GM03348 (cell line): ENCODE results near the gene GALNT14.

Experiments used
- DNase-seq: peaks from one replicate; pipeline ENCODE4 v3.0.0; 2012; ENCODE audit warnings: low spot score

The GALNT14 gene

DNA sequence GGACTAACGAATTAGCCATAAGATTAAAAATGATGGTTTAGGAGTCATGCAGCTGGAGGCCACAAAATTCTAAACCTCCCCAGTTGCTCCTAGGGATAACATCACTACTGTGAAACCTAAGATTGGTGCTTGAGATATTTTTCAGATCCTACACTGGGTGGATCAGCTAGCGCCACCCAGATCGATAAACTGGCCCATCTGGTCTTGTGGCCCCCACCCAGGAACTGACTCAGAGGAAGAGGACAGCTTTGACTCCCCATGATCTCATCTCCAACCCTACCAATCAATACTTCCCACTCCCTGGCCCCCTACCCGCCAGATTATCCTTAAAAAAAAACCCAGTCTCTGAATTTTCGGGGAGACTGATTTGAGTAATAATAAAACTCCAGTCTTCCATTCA is 5.5 kb downstream of the GALNT14 start:
- no peak for DNase-seq

- DNase-seq = no peak
Measured at GRCh38 chr2:31131871-31132270, 6.4 kb downstream of the GALNT14 start.

GRCh38 chr2:31129375-31130171 is 8.7 kb downstream of the GALNT14 start:
- no peak for DNase-seq

- no peak for DNase-seq
Measured at GRCh38 chr2:31127931-31128330, 10.3 kb downstream of the GALNT14 start.

DNA sequence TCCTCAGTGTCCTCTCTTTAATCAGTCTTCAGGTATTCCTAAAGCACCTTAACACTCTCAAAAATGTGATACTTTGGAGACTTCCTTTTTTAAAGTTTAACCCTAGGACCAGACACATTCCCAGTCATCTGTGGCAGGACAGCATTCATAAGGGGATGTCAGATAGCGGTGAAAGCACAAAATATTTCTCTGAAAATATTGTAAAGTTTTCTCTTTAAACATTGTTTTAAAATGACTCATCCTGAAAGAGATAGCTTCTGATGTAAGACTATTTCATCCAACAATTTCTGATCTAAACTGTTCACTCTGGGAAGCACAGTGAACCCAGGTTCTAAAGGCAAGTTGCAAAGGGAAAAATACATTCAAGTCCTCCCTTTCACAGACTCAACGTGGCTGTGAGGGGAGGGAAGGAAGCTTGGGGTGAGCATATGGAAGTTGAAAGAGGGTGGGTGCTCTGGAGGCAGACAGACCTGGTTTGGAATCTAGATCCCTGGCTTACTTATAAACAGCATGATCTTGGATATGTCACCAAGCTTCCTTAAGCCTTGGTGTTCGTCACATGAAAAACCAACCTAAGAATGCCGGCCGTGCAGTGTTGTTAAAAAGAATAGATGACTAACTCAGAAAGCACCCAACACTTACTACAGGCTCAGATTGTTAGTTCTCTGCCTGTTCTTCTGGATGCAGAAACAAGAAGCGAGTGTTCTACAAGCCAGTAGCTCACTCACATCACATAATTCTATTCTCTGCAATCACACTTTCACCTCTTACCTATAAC is 12.1 kb downstream of the GALNT14 start:
- no peak for DNase-seq

- no peak for DNase-seq
Measured at GRCh38 chr2:31124904-31125303, 13.3 kb downstream of the GALNT14 start.

DNA sequence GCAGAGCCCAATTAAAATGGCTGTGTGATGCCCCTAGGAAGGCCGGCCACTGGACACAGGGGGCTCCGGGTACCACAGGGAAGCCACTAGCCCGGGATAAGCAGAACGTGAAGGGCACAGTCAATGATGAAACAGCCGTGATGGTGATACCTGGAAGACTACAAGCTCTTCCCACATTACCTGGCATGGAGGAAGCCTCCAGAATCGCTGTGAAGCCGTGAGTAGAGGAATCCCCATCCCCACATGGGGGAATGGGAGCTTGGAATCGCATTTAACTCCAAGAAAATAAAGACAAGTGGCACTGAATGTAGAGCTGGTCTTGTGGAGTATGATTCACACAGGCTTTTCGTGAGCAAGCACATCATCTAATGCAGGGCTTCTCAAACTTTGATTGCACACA is 16.1 kb downstream of the GALNT14 start:
- no peak for DNase-seq

GRCh38 chr2:31113765-31114164 is 24.5 kb downstream of the GALNT14 start:
- no peak for DNase-seq

- no peak for DNase-seq
Measured at GRCh38 chr2:31112544-31112943, 25.7 kb downstream of the GALNT14 start.

DNA sequence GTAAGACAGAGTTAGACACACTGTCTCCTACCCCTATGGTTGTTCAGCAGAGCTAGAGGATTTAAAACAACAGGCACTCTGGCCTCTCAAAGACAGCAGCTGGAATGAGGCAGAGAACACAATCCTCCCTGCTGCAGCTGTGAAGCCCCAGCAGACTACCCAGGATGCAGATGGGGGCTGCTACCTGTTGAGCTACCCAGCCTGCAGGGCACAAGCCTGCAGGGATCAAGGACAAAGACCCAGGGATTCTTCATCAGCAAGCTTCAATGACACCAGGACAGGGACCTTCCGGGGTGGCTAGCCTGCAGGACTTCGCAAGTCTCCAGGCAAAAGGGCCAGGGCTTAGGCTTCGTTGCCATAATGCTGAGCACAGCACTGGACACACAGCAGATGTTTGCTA is 27.2 kb downstream of the GALNT14 start:
- DNase-seq = no peak

- DNase-seq = no peak
Measured at GRCh38 chr2:31110431-31110830, 27.8 kb downstream of the GALNT14 start.

- no peak for DNase-seq
Measured at GRCh38 chr2:31109633-31110192, 28.5 kb downstream of the GALNT14 start.

DNA sequence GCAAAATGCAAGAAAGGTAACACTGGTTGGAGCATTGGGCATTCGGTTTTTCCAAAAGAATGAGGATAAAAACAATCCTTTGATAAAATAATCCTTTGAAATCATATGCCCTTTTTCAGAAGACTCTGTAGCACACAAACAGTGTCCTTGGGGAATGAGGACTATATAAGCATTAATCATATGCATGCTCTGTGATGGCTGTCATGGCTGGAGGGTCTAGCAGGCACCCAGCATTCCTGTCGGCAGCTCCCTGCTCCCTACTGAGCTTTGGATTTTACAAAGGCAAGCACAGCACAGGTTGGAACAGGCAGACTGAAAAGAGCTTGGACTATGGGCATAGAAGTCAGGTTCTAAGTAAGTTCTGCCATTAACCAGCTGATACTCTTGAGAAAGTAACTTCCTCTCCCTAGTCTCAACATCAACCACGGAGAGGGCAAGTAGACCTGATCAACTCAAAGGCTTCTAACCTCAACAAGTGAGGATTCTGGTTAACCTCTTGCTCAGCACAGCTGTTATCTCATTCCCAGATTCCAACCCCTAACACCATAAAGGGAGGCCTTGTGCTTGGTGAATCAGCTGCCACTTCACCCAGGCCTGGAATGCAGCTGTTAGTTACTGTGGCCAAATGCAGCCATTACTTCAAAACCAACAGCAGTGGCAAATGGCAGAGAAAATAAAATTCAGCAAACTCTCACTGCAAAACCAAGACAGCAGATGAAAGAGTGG is 29.5 kb downstream of the GALNT14 start:
- no peak for DNase-seq

GRCh38 chr2:31107591-31108300 is 30.5 kb downstream of the GALNT14 start:
- no peak for DNase-seq

DNA sequence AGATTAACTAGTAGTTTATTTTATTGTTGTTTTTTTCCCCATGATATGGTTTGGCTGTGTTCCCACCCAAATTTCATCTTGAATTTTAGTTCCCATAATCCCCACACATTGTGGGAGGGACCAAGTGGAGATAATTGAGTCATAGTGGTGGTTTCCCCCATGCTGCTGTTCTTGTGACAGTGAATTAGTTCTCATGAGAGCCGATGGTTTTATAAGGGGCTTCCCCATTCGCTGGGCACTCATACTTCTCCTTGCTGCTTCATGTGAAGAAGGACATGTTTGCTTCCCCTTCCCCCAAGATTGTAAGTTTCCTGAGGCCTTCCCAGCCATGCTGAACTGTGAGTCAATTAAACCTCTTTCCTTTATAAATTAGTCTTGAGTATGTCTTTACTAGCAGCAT is 36.5 kb downstream of the GALNT14 start:
- no peak for DNase-seq

DNA sequence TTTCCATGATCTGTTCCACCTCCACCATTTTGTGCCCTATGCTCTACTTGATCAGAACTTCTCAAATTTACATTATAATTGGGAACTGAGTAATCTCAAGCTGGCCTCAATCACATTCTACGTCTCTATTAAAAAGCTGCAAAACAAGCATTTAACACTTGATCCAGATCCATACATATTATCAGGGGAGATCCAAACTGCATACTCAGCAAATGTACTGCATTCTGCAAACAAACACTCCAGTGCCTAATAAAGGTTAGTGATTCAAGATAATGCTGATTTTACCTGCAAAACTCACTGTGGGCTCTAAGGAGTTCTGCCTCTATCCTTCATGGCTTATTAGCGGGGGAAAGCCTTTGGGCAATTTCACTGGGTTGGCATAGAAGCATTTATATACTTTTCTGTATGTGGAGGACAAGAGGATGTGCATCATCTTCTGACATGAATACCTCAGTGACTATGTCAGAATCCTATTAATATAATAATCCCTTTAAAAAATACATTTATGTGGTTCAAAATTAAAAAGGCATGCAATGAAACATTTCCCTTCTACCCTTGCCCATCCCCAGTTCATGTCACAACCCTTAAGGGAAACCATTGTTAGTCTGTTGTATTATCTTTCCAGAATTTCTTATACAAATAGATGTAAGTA is 40.2 kb downstream of the GALNT14 start:
- DNase-seq = no peak

- no peak for DNase-seq
Measured at GRCh38 chr2:31090188-31090587, 48.1 kb downstream of the GALNT14 start.

DNA sequence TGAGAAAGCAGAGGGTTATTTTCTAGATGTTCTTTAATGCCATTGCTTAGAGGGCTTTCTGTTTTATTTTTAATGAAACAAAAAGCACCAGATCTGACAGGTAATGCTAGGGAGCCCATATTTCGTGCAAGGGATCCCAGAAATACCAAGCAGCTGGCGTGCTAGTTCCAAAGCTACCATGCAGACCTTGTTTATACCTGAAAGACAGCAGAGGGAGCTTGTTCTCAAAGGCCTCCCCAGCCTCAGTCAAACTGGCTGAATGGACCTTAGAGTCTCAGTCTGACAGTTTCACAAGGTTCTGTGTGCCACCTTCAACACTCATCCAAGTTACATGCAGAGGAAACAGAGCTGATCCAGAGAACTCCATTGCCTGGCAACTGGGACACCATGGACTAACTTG is 48.6 kb downstream of the GALNT14 start:
- DNase-seq = no peak

DNA sequence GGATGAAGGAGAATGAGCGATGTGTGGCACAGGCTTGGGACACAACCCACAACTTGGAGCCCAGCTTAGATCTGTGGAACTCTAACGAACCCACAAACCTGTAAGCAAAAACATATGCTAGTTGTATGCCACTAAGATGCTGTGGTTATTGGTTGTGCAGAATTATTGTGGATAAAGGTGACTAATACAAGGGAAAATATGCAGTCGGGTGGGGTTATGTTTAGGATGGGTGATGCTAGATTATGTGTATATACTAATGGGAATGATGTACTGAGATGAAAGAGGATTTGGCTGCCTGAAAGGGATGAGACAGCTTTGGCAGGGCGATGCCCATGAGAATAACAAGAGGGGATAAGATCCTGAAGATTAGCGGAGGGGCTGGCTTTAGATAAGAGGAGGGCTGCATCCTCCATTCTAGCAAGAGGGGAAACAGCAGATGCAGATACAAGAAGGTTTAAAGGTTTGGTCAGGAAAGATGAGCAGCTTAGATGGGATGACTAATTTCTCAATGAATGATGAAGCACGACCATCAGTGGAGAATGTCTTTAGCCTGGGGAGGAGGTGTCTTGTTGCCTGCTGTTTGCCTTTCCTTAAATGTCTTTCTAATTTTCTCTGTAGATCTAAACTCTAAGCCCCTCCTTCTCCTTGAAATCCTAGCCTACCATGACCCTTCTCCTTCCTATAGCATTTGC is 49.6 kb downstream of the GALNT14 start:
- DNase-seq = no peak

DNA sequence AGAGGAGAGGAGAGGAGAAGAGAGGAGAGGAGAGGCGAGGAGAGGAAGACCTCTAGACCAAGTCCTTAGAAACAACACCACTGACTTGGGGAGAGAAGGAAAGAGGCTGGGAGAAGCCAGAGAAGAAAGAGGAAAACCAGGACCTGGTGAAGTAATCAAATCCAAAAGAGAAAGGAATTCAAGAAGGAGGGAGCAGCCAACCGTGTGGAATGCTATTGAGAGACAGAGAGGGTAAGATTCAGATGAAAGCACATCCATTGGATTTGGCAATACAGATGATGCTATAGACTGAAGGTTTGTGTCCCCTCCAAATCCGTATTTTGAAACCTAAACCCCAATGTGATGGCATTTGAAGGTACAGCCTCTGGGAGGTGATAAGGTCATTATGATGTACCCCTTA is 50.7 kb downstream of the GALNT14 start:
- DNase-seq = no peak

- DNase-seq = no peak
Measured at GRCh38 chr2:31086590-31086989, 51.6 kb downstream of the GALNT14 start.
